ENCODE data around the gene ST6GALNAC6. TPM values are rescaled to one million over a fixed set of nuclear protein-coding genes. Genes with fewer than 3 reads are reported as not detected.
"Not testable (repeated sequence)": the region's sequence is repeated elsewhere in the genome, so short reads cannot be mapped to it uniquely, and the experiment has no call there.

ST6GALNAC6 gene
- total RNA-seq, 1 experiment from 2014 or later: 47.3 TPM

DNA sequence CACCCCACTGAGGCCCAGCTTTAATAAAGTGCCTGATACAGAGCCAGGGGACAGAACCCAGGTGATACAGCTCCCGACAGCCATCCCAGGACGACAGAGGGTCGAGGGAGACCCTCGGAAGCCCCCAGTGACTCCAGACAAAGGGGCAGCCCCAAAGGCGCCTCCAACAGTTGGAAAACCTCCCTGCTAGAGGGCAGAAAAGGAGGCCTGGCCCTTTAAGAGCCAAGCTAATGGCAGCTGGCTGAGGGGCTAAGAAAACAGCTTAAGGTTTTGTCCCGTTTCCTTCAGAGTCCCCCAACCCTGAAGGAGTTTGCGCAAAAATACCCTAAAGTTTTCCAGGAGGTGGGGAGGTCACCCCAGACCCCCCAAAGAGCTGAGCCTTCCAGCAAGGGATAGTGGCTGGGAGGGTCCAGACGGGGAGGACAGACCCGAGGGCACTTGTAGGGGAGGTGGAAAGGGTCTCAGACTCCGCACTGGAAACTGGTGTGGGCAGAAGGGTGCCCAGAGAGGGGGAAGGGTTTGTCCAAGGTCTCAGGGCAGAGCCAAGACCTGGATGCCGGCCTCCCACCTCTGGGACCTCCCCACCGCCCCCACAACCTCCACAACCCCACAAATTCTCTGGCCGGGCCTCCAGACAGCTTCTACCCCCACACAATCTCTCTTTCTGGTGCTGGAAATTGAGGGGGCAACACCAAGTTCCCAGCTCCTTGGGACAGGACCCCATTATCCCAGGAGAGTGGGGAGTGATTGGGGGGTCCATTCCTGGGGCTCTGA, 13.7 kb downstream of the ST6GALNAC6 start:
- Histone ChIP-seq H3K27me3 (no peaks in the 10 kb centered on the region), H3K9me3 (no peaks in the 10 kb centered on the region), H3K4me3 (no peak overlapping the region), H3K36me3 (peaks cover 29% of the 10 kb centered on the region)
- no peak for DNase-seq

DNA sequence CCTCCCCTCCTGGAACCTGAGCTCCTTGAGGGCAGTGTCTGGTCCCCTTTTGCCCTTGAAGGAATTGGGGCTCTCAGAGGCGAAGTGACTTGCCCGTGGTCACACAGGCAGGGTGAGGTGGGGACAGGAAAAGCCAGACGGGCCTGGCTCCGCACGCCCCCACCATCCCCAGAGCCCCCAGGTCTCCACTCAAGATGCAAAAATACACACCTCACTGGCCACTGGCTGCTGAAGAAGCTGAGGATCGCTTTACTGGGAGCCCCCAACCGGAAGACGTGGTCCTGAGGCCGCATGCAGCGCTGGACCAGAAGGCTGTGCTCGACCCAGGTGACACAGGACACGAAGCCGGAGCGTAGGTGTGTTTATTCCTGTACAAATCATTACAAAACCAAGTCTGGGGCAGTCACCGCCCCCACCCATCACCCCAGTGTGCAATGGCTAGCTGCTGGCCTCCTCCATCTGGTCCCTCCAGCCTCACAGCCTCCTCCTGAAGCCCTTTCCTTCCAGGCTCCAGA, 14.4 kb downstream of the ST6GALNAC6 start:
- Histone ChIP-seq H3K36me3 (peaks cover 25% of the 10 kb centered on the region), H3K4me3 (no peak overlapping the region), H3K27me3 (no peaks in the 10 kb centered on the region), H3K9me3 (no peaks in the 10 kb centered on the region)
- DNase-seq: no peak

DNA sequence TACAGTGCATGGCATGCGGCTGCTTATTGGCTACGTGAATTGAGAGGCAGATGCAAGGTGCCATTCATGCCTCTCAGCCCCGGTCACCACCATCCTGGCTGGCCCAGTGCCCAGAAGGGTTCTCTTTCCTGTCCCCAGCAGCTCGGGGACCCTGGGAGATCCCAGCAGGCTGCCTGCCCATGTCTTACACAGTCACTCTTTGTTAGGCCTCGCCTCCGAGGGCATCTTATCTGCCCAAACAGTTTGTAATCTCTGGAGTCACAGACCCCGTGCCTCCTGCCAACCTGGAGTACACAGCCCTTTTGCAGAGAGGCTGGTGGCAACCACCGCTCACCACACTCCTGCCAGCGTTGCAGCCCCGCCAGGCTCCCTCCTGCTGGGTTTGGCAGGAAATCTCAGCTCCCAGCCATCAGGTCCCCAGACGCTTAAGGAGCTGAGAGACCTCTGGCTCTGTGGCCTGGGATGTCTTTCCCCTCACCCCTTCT, 14.9 kb downstream of the ST6GALNAC6 start:
- no peak for DNase-seq
- H3K27me3 ChIP-seq: no peaks in the 10 kb centered on the region
- H3K9me3 ChIP-seq: no peaks in the 10 kb centered on the region
- no peak overlapping the region for H3K4me3 ChIP-seq
- peaks cover 22% of the 10 kb centered on the region for H3K36me3 ChIP-seq

DNA sequence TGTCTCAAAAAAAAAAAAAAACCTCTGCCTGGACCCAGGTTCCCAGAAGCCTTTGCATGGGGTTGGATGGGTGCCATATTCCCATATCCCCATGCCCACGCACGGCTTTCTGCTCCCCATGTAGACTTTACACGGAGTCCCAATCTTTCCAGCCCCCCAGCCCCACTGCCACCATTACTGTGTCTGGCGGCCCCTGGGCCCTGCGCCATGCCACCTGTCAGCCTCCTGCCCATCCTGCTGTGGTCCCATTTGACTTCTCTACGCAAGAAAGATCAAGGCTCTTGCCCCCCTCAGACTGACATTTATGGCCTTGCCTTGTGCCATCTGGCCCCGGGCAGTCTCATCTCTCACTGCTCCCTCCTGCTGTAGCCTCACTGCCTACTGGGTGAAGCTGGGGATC, 15.4 kb downstream of the ST6GALNAC6 start:
- Histone ChIP-seq H3K4me3 (no peak overlapping the region), H3K27me3 (no peaks in the 10 kb centered on the region), H3K9me3 (no peaks in the 10 kb centered on the region), H3K36me3 (peaks cover 22% of the 10 kb centered on the region)
- no peak for DNase-seq

DNA sequence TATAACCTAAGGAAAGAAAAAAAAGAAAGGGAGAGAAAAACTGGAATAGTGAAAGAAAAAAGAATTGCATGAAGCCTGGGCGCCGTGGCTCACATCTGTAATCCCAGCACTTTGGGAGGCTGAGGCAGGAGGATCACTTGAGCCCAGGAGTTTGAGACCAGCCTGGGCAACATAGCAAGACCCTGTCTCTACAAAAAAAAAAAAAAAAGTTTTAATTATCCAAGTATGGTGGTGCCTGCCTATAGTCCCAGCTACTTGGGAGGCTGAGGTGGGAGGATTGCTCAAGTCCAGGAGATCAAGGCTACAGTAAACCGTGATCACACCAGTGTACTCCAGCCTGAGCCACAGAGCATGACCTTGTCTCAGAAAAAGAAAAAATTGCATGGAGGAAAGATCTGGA, 17.7 kb downstream of the ST6GALNAC6 start:
- DNase-seq, H3K27me3 ChIP-seq, H3K36me3 ChIP-seq, H3K9me3 ChIP-seq, H3K4me3 ChIP-seq: not testable (repeated sequence)

DNA sequence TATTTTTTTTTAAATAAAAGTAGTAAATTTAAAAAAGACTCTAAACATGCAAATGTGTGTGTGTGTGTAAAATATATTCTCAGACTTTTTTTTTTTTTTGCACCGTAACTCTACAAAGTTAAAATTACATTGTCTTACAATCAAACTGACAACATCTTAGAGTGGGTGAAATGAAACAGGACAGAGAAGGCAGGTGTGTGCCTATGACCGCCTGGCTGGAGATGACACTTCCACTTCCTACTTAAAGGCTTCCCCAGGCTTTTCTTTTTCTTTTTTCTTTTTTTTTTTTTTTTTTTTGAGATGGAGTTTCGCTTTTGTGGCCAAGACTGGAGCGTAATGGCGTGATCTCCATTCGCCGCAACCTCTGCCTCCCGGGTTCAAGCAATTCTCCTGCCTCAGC, 19.3 kb downstream of the ST6GALNAC6 start:
- Histone ChIP-seq H3K9me3 (no peaks in the 10 kb centered on the region), H3K36me3 (no peaks in the 10 kb centered on the region; the same call in 1 of the 2 replicates), H3K4me3 (no peak overlapping the region), H3K27me3 (no peaks in the 10 kb centered on the region)
- no peak for DNase-seq

DNA sequence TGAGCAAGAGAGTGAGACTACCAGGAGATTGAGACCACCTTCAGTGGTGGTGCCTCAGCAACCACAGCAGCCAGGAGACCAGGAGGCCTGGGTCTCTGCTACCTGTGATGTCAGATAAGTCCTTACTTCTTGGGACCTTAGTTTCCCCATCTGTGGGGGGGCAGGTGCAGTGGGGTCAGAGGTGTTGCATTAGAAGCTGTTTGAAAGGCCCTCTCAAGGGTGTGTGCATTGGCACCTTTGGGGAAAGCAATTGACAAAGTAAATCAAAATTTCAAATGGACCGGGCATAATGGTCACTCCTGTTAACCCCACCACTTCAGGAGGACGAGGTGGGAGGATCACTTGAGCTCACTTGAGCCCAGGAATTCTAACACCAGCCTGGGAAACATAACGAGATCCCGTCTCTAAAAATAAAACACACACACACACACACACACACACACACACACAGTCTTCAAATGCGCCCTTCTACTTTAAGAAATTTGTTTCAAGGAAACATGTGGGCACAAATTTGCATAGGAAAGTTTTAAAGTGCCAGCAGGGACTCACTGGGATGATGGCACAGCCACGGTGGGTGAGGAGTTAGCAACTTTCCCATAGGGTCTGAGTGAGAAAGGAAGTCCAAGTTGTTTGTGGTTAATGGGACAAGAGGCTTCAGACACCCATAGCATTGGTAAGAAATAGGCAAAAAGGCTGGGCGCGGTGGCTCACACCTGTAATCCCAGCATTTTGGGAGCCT, 20.6 kb downstream of the ST6GALNAC6 start:
- H3K27me3 ChIP-seq: no peaks in the 10 kb centered on the region
- DNase-seq: no peak

DNA sequence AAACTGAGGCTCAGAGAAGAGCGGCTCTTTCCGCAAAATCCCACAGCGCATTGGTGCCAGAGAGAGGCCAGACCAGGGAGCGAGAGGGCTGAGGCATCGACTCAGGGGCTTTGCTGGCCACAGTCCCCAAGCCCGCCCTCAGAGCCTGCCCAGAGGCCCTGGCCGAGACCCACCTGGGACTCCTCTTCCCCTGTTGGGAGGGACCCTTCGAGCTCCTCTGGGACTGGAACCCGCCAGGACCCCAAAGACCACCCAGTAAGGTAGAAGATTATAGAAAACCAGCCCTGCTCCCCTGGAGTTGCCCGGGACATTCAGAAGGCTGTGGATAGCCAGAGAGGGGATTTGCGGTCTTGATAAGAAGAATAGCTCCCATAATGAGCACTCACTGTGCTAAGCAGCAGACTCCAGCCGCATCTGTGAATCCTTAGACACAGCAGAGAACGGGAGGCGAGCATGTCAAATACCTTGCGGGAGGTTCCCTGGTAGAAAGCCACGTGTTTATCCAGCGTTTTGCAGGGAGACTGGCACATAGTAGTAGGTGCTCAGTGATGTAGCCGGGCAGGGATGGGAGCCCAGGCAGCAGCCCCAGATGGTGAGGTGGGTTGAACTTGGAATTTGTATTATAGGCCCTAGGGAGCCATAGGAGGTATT, 21.3 kb downstream of the ST6GALNAC6 start:
- no peaks in the 10 kb centered on the region for H3K9me3 ChIP-seq
- DNase-seq: no peak

More for the DNA sequence above, 20.6 kb downstream of the ST6GALNAC6 start:
- Histone ChIP-seq H3K4me3 (no peak overlapping the region), H3K36me3 (no peaks in the 10 kb centered on the region), H3K9me3 (no peaks in the 10 kb centered on the region)

DNA sequence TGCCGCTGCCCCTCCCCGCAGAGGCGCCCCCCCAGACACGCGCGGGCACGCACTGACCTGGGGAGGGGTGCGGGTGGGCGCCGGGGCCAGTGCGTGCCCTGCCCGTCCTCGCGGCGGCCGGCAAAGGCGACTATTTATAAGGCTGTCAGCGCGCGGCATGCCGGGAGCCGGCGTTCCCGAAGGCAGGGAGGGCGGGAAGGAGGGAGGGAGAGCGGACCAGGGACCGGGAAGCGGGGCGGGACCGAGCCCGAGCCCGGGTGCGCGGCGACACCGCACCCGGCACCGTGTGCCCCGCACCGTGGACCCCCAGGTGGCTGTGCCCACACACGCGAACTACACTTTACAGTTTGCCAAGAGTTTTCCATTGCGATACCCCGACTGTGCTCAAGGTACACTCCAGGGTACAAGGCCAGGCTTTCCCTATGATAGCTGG, 21.8 kb downstream of the ST6GALNAC6 start, which contains the start of gene AK1:
TSS of gene AK1 (minus strand) at position 110 of the 433 bp plus-strand sequence. CDS start 3,058 bp downstream, outside the sequence.
- Histone ChIP-seq H3K27me3 (no peaks in the 10 kb centered on the region), H3K9me3 (no peaks in the 10 kb centered on the region), H3K4me3 (peak within 1 kb of the TSS; percentile 50), H3K36me3 (peaks cover 6% of the 10 kb centered on the region; the same call in 1 of the 2 replicates)
- peak; percentile 79 for DNase-seq

More for the DNA sequence above, 21.3 kb downstream of the ST6GALNAC6 start:
- Histone ChIP-seq H3K36me3 (0 out of 2 replicates have a peak, but pooled peaks cover 4% of the 10 kb centered on the region), H3K4me3 (peak overlapping the region; percentile 50), H3K27me3 (no peaks in the 10 kb centered on the region)

DNA sequence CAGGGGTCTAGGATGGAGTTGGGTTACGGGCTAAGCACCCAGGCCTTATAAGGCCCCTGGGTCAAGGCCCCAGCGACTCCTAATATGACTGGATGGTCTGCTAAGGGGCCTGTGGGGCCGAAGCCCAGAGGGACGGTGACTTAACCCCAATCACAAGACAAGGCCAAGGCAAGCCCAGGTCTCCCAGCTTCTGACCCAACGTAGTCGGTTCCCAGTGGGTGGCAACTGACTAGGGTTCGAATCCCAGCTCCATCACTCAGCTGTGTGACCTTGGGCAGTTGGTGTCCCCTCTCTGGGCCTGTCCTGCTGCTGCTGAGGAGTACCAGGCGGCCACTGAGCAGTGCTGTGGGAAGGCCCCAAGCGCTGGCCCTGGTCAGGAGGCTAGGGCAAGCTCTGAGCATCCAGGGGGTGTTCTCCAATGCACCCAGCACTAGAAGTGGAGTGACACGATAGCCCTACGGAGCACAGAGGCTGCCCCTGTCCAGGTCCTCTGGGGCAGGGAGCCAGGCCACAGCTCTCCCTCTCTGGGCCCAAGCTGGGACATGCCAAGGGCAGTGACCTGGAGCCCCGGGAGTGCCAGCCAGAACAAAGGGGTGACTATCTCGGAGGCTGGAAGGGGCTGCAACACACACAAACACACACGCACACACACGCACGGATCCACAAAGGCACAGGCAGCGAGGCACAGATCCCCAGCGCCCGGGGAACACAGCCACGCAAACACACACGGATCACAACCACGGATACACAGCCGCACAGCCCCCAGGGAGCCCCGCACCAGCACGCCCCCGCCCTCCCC, 22.4 kb downstream of the ST6GALNAC6 start:
- DNase-seq: peak; percentile 32
- Histone ChIP-seq H3K27me3 (no peaks in the 10 kb centered on the region), H3K4me3 (peak overlapping the region; percentile 50), H3K36me3 (peaks cover 6% of the 10 kb centered on the region; the same call in 1 of the 2 replicates), H3K9me3 (no peaks in the 10 kb centered on the region)

DNA sequence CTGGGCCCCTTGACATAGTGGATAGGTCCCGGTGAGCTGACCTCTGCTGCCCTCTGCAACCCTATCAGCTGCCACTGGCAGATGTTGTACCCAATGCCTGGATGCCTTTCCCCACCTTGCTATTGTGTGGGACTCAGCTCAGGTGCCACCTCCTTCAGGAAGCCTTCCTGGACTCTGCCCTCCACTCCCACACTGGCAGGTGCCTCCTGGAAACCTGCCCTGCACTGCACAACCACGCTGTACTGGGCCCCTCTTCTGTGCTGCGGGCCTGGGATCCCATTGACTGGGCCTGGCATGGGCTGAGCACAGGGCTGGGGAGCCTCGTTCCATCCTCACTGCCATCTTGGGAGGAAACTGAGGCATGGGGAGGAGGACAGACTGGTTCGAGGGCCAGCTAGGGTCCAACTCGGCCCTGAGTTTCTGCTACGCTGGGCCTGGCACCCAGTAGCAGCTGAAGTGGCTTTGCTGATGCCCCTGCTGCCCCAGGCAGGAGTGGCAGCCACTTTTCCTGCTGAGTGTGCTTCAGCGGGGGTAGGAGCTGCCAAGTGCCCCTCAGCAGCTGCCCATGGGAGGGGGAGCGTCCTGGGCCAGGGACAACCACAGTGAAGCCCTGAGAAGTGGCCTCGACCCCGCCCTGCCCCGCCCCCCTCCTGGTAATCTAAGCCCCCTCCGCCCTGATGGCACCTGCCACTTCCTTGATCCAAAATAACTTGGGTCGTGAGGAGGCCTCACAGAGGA, 23.2 kb downstream of the ST6GALNAC6 start:
- no peaks in the 10 kb centered on the region for H3K27me3 ChIP-seq
- H3K9me3 ChIP-seq: no peaks in the 10 kb centered on the region
- no peak for DNase-seq
- H3K36me3 ChIP-seq: peaks cover 10% of the 10 kb centered on the region
- H3K4me3 ChIP-seq: no peak overlapping the region

DNA sequence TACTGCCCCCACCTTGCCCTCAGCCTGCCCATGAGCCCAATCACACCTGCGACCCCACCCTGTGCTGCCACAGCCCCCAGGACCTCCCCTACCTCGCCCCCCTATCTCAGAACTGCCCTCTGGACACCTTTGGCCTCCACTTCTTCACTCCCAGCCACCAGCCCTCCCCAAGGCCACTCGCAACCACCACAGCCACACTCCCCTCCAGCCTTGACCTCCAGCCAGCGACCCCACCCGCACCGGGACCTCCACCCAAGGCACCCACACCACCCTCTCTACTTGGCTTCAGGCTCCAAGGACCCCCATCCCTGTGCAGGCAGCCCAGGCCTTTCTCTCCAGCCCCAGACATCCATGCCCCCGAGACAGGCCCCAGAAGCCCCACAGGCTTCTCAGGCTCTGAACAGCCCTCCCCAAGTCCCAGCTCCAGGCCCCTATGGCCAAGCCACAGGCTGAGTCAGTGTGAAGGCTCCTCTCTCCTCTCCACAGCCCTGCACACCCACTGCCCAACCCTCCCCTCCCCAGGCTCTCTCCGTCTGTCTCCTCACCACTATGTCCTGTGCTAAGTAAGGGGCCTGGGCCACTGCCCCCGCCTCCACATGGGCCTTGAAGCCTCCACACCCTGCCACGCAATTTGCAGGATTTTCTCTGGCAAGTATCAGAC, 24.0 kb downstream of the ST6GALNAC6 start:
- Histone ChIP-seq H3K4me3 (no peak overlapping the region), H3K36me3 (peaks cover 10% of the 10 kb centered on the region), H3K9me3 (no peaks in the 10 kb centered on the region), H3K27me3 (no peaks in the 10 kb centered on the region)
- peak; percentile 34 for DNase-seq

DNA sequence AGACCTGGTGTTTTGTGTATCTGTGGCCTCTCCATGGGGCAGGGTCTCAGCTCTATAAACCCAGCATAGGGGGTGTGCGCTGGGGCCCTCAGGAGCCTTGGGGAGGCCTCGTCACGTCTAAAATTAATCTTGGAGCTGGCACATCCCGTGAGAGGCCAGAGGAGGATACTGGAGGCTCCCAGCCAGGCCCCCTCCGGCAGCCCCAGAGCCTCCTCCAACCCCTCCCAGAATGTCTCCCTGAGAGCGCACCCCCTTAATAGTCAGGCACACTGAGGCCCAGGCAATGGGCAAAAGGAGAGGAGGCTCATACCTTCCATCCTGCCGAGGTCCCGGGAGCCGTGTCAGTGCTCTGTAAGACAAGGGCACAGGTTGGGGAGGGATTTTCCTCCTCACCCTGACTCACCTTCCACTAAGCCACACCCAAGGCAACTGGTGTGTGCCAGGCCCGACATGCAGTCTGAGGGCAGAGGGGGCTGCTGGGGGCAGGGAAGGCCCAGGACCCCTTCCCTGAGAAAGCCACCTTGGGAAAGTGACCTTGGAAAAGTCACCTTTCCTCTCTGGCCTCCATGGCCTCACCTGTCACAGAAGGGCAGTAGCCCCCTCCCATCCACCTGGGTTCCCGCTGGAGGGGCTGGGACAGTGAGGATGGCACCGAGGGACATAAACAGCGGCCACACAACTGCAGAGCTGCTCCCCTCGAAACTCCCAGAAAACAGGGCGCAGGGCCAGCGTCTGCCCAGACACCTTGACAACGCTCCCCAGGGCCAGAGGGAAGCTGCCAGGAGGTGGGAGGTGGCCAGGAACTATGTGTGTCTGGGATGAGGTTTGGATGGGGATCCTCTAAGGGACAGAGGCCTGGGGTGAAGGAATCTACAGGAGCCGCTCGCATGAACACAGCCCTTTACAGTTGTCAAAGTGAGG, 24.8 kb downstream of the ST6GALNAC6 start:
- Histone ChIP-seq H3K4me3 (no peak overlapping the region), H3K36me3 (peaks cover 10% of the 10 kb centered on the region), H3K27me3 (no peaks in the 10 kb centered on the region), H3K9me3 (no peaks in the 10 kb centered on the region)
- no peak for DNase-seq

DNA sequence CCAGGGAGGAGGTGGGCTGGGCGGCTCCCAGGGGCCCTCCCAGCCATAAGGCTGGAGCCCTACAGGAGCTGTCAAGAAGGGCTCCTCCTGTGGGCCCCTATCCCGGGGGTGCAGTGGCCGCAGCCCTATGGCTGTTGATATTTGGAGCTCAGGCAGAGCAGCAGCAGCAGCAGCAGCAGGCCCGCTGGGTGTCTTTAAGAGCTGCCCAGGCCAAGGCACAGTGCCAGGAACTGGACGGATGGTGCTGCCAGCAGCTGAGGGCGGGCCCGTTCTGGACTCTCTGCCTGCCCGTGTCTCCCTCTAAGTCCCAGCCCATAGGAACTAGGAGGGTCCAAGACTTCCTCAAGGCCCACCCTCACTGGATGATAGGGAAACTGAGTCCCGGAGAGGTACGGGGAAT, 25.5 kb downstream of the ST6GALNAC6 start:
- peak; percentile 83 for DNase-seq
- Histone ChIP-seq H3K27me3 (no peaks in the 10 kb centered on the region), H3K4me3 (no peak overlapping the region)

More for the DNA sequence above, 25.5 kb downstream of the ST6GALNAC6 start:
- H3K9me3 ChIP-seq: no peaks in the 10 kb centered on the region
- H3K36me3 ChIP-seq: peaks cover 10% of the 10 kb centered on the region
